Activated CD4-positive, alpha-beta T cell treated with anti-CD3 and anti-CD28 coated beads, Interleukin-2, Interleukin-4, amounts not matched to agents 100 ng/mL and 50 ng/mL, durations not matched to agents 16 hours and 8 hours (primary cell): ENCODE results near the gene C5.

Experiments used
- DNase-seq: peaks from one replicate; pipeline ENCODE4 v3.0.0-alpha.2; 2020; ENCODE audit warnings: low spot score

Gene C5

DNA sequence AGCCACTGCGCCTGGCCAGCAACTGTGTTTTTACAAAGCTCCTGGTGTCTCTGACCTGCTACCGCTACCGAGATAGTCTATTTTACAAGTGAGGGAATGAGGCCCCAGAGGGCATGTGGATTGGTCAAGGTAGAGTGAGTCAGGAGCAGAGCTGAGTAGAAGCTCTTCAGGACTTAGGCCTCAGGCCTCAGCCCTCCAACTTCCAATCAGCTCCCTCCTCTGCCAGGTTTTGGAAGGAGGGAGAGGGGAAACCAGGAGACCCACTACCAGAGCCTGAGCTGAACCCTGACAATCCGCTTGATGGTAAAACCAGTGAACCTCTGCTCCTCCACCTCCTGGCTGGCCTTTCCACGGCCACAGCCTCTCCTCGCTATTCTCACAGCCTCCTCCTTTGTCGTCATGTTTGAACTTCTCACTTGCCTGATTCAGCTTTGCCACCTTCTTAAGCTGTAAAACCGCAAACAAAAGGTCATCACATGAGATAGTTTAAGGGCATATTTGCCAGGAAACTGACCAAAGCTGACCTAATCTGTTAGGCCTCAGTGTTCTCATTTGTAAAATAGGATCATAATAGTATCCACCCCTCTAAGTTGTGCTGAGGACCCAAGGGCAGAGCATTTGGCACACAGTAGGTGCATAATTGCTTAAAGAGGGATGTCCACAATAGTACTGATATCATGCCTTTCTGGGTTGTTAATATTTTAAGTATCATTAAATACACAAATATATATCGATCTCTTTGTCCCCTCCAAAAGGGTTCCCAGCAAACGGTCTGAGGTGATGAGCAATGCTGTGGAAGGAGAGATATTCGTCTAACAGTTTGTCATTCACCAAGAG, 125.2 kb downstream of the C5 start:
- DNase-seq, result peak; percentile 62

DNA sequence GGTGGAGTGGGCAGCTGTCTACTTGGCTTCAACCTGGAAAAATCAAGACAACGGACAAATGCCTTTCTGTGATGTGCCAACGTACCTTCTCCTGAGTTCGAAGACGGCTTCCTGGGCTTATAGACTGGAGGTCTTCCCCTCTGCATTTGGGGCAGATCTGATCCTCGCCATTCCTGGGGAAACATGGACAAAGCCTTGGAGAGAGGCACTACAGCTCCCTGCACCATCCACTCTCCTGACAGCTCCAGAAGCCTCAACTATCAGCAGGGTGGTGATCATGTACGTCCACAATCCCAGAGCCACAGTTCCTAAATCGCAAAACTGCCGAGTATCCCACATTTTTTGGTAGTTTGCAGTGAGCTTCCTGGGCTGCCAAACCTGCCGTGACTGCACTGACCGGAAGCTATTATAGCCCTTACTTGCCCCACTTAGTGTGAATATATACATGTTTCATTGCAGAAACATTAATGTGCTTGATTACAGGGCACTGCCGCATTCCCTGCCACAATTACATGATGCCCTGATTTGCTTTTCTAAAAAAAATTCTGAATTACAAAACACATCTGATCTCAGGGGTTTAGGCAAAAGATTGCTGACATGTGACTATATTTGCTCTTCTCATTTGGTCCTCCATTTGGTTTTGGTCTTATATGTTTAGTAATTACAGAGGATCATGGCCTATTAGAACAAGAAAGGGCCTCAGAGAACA, 126.3 kb downstream of the C5 start:
- DNase-seq, result no peak

DNA sequence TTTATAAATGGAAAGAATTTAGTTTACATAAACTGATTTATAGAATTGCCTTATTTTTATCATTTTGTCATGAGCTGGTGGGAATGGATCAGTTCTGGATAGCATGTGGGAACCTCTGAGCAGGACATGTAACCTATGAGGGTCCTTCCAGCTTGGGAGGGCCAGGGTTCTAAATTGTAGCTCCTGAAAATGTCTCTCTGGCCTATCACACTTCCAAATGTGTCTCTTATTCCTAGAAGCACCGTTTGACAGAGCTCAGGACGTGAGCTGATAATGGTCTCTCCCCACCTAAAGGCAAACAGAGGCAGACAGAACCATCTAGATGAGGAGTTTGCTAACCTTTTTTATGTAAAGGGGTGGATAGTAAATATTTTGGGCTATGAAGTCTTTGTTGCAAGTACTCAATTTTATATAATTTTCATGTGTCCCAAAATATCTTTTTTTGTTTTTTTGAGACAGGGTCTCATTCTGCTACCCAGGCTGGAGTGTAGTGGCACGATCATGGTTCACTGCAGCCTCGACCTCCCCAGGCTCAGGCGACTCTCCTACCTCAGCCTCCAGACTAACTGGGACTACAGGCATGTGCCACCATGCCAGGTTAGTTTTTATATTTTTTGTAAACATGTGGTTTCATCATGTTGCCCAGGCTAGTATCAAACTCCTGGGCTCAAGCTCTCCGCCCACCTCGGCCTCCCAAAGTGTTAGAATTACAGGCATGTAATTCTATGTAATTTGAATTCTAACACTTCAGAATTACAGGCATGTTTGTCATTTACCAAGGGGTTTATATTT, 127.5 kb downstream of the C5 start:
- no peak for DNase-seq

GRCh38 chr9:120921661-120922181, 128.4 kb downstream of the C5 start:
- DNase-seq, result no peak

DNA sequence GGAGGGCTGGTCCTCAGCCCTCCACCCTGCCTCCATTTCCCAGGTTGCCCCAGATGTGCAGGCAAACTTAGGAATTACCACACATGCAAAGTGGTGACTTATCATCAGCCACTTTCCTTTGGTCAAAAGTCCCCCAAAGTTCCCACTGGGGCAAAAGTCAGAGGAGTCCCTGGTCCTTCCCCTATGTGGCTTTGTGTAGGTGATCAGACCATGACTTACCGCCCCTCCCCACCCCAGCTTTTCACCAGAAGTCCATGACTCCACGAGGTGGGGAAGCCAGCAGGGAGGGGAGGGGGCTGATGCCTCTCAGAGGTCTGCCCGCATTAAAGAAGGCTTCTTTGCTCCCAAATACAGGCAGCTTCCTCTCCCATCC, 129.3 kb downstream of the C5 start:
- no peak for DNase-seq

GRCh38 chr9:120919843-120920805, 130.0 kb downstream of the C5 start:
- DNase-seq, result no peak

- DNase-seq, result no peak
These were observed 130.9 kb downstream of the C5 start for GRCh38 chr9:120918931-120919842.

GRCh38 chr9:120917929-120918762, 131.9 kb downstream of the C5 start:
- no peak for DNase-seq

DNA sequence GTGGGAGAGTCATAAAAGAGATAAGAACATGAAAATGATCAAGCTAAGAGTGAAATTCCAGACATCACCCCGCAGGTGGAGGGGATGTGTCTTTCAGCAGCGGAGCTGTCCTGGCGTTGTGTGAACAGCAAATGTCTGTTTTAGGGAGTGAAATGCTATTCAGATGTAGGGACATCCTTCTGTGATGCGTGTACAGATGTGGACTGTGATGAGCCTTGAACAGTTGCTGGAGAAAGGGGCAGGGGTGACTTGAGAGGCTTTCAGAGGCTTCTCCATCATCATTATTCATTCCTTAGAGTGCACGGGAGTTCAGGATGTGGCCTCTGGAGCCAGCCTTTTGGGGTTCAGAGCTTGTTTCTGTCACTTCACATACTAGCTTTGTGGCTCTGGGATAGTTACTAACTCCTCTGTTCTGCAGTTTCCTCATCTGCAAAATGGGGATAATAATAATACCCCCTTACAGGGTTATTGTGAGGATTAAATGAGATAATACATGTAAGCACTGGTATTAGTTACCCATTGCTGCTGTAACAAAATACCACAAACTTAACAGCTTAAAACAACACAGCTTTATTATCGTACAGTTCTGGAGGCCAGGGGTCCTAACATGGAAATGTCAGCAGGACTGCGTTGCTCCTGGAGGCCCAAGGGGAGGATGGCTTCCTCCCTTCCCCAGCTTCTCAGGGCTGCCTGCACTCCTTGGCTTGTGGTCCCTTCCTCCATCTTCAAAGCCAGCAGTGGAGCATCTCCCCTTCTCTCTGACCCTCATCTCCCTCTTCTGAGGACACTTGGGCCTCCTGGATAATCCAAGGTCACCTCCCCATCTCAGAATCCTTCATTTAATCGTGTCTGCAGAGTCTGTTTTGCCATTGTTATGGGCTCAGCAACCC, 132.8 kb downstream of the C5 start:
- DNase-seq, result no peak

GRCh38 chr9:120916588-120916987, 133.5 kb downstream of the C5 start:
- DNase-seq, result no peak

GRCh38 chr9:120915854-120916470, 134.1 kb downstream of the C5 start:
- DNase-seq, result no peak

GRCh38 chr9:120914953-120915352, 135.1 kb downstream of the C5 start:
- no peak for DNase-seq

- DNase-seq, result no peak
These were observed 135.7 kb downstream of the C5 start for GRCh38 chr9:120914396-120914795.

- DNase-seq, result no peak
These were observed 136.3 kb downstream of the C5 start for GRCh38 chr9:120913647-120914264.

- no peak for DNase-seq
These were observed 137.0 kb downstream of the C5 start for GRCh38 chr9:120912958-120913646.

- DNase-seq, result no peak
These were observed 138.7 kb downstream of the C5 start for GRCh38 chr9:120911295-120911837.
